ENCODE measurements around the gene NTN3.
A peak's percentile ranks its signal among the peaks of the same experiment; 100 is the strongest.
"Not testable (repeated sequence)": the region's sequence is repeated elsewhere in the genome, so short reads cannot be mapped to it uniquely, and the experiment has no call there.

NTN3 gene

GRCh38 chr16:2466667-2467527, 4.2 kb upstream of the NTN3 start:
- no peak for DNase-seq

- peak; percentile 46 for DNase-seq
These were observed 3.4 kb upstream of the NTN3 start for GRCh38 chr16:2467528-2468232.

GRCh38 chr16:2468233-2468724, 2.8 kb upstream of the NTN3 start:
- DNase-seq: peak; percentile 96

- DNase-seq: peak; percentile 96
These were observed 2.2 kb upstream of the NTN3 start for GRCh38 chr16:2468725-2469398.

DNA sequence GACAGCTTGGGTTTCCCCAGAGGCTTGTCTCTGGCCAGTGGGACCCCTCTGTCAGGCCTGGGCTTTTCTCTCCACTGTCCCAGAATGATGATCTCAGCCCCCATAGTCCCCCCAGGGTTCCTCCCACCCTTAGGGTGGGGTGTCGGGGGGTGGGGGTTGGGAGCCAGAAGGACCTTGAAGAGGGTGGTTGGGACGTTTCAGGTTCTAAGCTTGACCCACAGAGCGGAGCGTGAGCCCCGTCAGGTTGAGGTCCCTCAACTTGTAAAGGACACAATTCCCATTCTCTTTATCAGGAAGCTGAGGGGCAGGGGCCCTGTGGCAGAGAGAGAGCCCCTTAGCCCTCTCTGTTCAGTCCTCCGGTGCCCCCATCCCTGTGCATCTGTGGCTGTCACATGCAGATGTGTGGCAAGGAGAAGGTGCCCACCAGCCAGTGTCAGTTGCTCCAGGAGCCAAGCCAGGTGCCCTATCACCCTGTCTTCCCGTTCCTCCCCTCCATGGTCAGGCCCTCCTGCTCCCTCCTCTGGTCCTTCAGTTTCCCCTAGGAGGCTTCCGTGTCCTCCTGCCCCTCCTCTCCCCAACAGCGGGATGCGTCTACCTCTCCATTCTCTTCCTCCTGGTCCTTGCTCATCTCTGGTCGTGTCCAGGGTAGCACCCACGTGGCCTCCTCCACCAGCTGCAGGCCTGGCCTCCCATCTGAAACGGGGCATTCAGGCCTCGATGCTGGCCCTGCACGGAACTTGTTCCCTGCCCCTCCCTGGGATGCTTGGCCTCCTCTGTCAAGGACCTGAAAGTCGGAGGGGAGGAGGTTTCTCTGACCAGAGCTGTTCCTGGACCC, 1.5 kb upstream of the NTN3 start:
- no peak for DNase-seq

DNA sequence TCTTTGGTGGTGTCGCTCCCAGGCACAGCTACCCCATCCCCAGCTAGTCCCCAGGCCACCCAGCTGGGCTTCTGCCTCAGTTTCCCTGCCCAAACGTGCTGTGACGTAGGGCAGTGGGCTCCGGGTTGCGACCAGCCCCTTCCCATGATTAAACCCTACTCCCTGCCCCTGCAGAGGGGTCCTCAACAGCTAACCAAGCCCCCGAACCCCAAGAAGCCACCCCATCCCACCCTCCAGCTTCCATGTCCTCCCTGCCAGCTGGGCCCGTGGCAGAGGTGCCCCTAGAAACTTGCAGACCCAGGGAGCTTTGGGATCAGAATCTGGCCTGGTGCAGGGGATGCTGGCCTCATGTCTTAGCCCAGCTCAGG, 879 bp upstream of the NTN3 start:
- no peak for DNase-seq

DNA sequence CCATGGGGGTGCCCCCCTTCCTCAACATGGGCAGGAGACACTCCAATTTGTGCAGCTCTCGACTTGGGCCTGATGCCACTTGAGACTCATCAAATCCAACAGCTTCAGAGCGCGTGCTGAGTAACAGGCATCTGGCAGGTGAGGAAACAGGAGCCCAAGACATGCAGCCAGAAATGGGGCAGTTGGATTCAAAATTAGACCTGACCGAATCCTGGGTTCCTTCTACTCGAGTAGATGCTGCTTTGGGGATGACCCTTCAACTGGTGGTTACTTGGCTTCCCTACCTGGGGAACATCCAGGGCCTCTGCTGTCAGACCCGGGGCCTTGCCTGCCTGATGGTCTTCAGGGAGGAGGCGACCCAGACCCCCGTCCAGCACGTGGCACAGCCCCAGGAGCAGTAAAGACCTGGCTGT, 488 bp upstream of the NTN3 start:
- DNase-seq: peak; percentile 90

DNA sequence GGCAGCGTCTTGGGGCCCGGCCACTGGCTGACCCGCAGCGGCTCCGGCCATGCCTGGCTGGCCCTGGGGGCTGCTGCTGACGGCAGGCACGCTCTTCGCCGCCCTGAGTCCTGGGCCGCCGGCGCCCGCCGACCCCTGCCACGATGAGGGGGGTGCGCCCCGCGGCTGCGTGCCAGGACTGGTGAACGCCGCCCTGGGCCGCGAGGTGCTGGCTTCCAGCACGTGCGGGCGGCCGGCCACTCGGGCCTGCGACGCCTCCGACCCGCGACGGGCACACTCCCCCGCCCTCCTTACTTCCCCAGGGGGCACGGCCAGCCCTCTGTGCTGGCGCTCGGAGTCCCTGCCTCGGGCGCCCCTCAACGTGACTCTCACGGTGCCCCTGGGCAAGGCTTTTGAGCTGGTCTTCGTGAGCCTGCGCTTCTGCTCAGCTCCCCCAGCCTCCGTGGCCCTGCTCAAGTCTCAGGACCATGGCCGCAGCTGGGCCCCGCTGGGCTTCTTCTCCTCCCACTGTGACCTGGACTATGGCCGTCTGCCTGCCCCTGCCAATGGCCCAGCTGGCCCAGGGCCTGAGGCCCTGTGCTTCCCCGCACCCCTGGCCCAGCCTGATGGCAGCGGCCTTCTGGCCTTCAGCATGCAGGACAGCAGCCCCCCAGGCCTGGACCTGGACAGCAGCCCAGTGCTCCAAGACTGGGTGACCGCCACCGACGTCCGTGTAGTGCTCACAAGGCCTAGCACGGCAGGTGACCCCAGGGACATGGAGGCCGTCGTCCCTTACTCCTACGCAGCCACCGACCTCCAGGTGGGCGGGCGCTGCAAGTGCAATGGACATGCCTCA, 773 bp downstream of the NTN3 start:
- DNase-seq: no peak

- DNase-seq: no peak
These were observed 1.4 kb downstream of the NTN3 start for GRCh38 chr16:2472488-2472864.

GRCh38 chr16:2472885-2473445, 1.9 kb downstream of the NTN3 start:
- no peak for DNase-seq

GRCh38 chr16:2473446-2473926, 2.4 kb downstream of the NTN3 start:
- DNase-seq: no peak

DNA sequence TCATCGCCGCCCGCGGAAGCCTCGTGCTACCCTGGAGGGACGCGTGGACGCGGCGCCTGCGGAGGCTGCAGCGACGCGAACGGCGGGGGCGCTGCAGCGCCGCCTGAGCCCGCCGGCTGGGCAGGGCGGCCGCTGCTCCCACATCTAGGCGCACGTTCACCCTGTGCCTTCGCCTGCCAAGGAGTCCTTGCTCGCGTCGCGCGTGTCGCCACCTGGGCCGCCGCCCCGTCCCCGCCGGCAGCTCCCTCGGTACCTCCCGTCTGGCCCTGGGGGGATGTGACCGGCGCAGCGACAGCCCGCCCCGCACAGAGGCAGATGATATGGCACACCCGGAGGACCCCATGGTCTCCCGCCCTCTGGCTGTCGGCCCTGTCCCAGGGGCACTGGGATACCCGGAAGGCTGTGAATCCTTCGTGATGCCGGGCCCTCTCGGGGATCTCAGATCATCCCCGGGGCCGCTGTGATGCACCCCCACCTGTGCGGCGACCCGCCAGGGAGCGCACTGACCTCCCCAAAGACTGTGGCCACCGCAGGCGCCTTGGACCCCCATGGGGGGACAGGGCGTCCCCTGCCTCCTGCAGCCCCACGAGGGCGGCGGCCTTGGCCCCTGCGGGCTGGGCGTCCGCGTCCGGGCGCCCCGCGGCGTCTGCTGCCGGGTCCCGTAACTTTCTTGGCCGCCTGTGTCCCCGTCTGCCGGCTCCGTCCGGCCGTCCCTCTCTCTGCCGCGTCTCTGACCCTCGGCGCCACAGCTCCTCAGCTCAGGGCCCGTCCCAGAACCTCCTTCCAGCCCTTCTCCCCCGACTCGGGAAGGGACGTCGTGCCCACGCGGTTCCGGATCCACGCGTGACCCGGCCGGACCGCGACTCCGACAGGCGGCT, 3.1 kb downstream of the NTN3 start:
- DNase-seq: no peak

GRCh38 chr16:2474877-2475412, 3.8 kb downstream of the NTN3 start, which contains the start of gene TBC1D24:
Gene TBC1D24 (plus strand): TSS chr16:2475127. CDS start chr16:2496149, 21,022 bp downstream.
- DNase-seq: peak; percentile 33

DNA sequence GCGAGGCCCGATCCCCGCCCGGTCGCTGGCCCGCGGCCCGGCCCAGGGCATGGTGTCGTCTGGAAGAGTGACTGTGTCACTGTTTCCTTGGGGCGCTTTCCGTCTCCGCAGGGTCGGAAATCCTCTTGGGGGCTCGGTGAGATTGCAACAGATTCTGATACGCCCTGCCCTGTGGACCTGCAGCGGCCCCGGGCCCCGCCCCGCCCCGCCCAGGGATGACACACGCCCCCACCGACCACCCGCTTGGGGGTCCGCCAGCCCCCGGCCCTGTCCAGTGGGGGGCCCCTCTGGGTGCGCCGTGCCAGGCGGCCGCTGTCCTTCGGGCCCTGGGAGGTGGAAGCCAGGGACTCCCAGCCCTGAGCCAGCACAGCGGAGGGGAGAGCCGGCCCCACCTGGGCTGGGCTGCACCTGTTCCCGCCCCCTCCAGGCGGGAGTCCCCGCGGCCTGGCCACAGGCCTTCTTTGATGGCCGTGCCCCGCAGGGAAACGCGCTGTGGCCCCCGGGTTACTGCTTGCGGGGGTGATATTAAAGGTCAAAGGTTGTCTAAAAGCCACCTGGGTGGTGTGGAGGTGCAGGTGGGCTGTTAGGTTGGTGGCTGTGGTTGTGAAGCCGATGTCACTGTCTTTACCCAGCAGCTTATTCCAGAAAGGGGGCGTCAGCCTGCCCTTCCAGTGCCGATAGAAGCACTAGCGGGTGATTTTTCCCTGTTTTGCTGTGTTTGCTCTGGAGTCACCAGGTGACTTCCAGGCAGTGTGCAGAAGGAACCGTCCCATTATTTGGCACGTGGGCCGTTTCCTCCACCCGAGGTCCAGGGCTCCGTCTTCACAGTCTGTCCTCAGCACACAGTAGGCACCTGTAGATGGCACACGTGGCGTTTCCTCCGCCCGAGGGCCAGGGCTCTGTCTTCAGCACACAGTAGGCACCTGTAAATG, 4.6 kb downstream of the NTN3 start:
- DNase-seq: no peak

GRCh38 chr16:2476345-2476720, 5.2 kb downstream of the NTN3 start:
- no peak for DNase-seq

- no peak for DNase-seq
These were observed 5.6 kb downstream of the NTN3 start for GRCh38 chr16:2476741-2477140.

- DNase-seq: no peak
These were observed 6.2 kb downstream of the NTN3 start for GRCh38 chr16:2477327-2477726.

GRCh38 chr16:2478279-2478678, 7.2 kb downstream of the NTN3 start:
- no peak for DNase-seq

GRCh38 chr16:2479996-2480395, 8.9 kb downstream of the NTN3 start:
- not testable (repeated sequence) for DNase-seq
